Measurements from ENCODE around the gene KRTAP2-3. TPM values are rescaled to one million over a fixed set of nuclear protein-coding genes. Genes with fewer than 3 reads are reported as not detected.
"Not testable (repeated sequence)": the region's sequence is repeated elsewhere in the genome, so short reads cannot be mapped to it uniquely, and the experiment has no call there.

KRTAP2-3 gene
- total RNA-seq, 2 donors from 2014 or later, result not detected

DNA sequence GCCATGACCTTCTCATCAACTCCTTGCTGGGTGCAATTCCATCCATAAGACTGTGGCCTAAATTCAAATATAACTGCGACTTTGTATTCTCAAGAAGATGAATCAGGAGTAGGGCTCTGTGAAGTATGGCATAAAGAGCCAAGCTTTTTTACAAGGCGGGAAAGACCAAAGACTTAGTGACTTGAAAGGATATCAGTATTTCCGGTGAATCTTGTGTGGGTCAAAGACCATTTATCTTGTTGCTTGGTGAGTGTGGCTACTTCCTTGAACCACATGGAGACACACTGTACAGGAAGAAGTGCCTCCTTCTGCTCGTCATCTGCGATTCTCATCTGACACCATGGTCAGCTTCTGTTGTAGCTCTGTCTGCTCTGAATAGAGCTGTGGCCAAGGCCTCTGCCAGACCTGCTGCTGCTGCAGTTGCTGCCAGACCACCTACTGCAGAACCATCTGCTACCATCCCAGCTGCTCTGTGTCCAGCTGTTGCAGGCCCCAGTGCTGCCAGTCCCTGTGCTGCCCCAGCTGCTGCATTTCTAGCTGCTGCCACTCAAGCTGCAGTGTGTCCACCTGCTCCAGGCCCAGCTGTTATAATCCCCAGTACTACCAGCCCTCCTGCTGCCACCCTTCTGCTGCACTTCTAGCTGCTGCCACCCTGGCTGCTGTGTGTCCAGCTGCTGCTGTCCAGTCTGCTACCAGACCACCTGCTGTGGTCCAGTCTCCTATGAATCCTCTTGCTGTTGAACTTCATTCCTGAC lies 11.9 kb upstream of the KRTAP2-3 start:
- intact Hi-C loops (cut with DNase I), result no loop called here
- no peak for DNase-seq (ENCODE audit: low spot score)

DNA sequence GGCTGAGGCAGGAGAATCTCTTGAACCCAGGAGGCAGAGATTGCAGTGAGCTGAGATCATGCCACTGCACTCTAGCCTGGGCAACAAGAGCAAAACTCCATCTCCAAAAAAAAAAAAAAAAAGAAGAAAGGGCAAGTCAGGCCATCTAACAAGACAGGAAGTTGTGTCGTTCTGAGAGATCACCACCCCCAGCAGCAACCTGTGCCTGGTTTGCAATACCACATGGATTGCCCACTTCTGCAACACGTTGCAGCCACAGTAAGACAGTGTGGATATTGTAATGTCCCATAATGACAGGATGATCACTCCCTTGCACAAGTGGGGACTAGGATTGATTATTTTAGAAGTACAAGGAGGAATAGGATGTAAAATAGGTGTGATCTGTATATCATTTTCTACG lies 9.1 kb upstream of the KRTAP2-3 start:
- intact Hi-C loops (cut with DNase I), result no loop called here
- DNase-seq (ENCODE audit: low spot score), result no peak

DNA sequence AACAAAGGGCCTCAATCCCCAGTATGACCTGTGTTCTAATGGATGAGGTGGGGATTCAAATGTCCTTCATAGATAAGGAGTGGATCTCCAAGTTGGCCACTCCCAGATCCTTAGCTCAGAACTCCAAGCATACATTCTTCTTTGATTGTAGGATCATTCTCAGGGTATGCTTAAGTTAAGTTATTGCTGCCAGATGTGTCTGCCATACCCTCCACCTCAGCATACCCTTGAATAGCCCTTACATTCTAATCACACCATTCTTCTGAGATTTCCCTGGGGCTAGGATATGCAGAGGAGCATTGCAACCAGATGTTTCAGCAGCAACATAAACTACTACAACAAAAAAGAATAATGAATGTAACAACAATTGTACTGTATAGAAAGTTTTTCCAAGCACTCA lies 7.4 kb upstream of the KRTAP2-3 start:
- no peak for DNase-seq (ENCODE audit: low spot score)
- intact Hi-C loops (cut with DNase I), result no loop called here

DNA sequence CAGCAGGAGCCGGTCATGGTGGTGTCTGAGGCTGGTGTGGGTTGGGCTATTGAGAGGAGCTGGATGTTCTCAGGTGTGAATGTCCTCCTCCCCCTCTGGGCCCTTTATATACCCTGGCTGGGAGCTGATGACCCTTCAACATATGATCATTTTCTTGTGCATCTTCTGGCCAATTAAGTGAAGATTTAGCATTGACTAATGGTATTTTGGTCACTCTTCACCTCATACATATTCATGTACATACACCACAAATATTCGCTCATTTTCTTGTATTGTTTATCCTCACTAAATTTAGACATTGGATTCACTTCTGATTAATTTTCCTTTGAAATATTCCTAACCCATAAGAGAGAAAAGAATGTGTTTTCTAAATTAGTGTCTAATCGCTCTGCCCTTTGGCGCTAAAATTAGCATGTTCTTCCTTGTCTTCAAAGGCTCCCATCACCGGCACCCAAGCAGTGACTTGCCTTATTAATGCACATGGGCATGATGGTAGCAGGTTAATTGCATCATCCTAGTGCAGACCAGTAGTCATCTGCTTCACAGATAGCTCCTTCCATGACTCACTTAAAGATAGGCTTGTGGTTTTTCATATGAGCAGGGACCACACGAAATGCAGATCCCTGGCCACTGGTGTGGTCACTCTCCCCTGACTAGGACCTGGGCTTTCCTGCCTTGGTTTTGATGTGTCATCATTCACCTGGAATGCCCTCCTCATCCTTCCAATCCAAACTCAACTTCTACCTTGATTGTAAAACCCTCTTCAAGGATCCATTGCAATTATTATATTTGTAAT lies 6.1 kb upstream of the KRTAP2-3 start, which contains the start of gene KRTAP2-4:
KRTAP2-4 (minus strand) TSS at position 51 of the 796 bp plus-strand sequence; CDS start at position 17, 34 bp downstream.
- DNase-seq (ENCODE audit: low spot score), result no peak
- intact Hi-C loops (cut with DNase I), result no loop called here

DNA sequence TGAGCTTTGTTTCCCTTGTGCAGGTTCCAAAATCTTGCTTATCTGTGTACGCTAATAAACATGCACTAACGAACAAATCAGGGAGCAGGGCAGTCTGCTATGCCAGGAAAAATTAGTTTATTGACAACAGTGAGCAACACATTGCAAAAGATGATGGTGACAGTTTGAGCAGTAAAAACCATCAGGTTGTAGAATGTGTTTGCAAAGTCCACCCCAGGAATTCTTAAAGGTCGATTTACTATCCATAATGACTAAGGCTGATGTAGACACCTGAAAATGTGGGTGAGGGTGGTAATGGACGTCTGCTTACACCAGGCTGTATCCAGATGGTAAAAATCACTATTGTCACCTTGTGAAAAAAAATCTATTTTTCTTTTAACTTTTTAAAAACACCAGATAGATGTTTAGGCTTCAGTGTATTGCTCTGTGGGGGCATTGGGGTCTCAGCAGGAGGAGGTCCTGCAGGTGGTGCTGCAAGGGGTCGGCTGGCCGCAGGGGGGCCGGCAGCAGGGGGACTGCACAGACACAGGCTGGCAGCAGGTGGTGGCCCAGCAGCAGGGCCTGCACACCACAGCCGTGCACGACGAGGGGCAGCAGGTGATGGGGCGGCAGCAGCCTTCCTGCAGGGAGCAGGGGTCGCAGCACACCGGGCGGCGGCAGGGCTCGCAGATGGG lies 5.2 kb upstream of the KRTAP2-3 start:
- intact Hi-C loops (cut with DNase I); DNase-seq (ENCODE audit: low spot score): not testable (repeated sequence)

GRCh38 chr17:41064301-41064700 lies 4.4 kb upstream of the KRTAP2-3 start:
- no peak for DNase-seq (ENCODE audit: low spot score)
- intact Hi-C loops (cut with DNase I), result no loop called here

DNA sequence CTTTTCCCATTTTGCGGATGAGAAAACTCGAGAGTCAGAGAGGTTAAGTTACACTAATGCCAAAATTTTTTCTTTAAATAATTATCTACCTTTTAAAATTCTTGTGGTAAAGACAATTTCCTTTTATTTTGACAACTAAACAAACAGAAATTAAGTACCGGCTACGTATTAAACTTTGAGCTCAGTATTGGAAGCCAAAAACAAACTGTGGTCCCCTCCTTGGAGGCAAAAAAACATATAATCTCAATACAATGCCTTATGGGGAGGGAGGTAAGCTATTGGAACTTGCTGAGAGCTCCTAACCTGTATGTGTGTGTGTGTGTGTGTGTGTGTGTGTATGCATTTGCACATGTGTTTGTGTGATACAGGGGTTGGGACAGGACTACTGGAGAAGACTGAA lies 3.5 kb upstream of the KRTAP2-3 start:
- no peak for DNase-seq (ENCODE audit: low spot score)
- intact Hi-C loops (cut with DNase I), result no loop called here

- intact Hi-C loops (cut with DNase I), result no loop called here
- DNase-seq (ENCODE audit: low spot score), result no peak
Observed at GRCh38 chr17:41061964-41062363, 2.0 kb upstream of the KRTAP2-3 start.

DNA sequence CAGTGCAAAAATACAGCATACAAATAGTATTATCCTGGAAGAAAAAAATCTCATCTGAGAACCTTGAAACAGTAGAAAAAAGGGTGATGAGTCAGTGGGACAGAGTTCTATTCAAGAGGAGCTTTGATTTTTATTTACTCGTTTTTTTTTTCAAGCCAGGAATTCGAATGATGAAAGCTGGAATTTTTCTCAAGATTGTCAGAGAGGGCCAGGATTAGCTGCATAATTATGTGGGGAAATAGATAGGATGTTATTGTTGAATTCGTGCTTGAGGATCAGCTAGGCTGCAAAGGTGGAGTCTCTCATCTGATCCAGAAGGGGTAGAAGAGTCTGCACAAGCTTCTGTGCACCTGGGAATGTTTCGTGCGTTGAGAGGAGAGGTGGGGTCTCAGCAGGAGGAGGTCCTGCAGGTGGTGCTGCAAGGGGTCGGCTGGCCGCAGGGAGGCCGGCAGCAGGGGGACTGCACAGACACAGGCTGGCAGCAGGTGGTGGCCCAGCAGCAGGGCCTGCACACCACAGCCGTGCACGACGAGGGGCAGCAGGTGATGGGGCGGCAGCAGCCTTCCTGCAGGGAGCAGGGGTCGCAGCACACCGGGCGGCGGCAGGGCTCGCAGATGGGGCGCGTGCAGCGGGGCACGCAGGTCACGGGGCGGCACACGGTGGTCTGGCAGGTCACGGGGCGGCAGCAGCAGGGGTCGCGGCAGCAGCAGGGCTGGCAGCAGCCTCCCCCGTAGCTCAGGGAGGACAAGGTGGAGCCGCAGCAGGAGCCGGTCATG lies 450 bp downstream of the KRTAP2-3 start:
- DNase-seq (ENCODE audit: low spot score); intact Hi-C loops (cut with DNase I): not testable (repeated sequence)

DNA sequence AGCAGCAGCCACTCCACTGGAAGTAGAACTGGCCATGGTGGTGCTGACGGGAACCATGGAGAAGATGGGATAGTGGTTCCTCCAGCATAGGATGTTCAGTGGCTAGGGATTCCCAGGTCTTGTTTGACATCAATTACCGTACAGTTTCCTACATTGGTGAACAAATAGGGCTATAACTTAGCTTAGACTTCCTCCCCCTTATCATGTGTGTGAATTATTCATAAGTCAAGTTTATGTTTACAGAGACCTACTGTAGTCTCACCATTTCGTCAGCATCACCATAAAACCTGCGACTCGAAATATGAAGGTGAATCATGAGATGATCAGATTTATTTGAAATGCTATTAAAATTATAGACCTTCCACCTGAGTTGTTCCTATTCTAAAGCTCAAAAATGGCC lies 1.2 kb downstream of the KRTAP2-3 start:
- DNase-seq (ENCODE audit: low spot score), result no peak
- intact Hi-C loops (cut with DNase I), result no loop called here

GRCh38 chr17:41057547-41057946 lies 2.4 kb downstream of the KRTAP2-3 start:
- intact Hi-C loops (cut with DNase I), result no loop called here
- DNase-seq (ENCODE audit: low spot score), result no peak

DNA sequence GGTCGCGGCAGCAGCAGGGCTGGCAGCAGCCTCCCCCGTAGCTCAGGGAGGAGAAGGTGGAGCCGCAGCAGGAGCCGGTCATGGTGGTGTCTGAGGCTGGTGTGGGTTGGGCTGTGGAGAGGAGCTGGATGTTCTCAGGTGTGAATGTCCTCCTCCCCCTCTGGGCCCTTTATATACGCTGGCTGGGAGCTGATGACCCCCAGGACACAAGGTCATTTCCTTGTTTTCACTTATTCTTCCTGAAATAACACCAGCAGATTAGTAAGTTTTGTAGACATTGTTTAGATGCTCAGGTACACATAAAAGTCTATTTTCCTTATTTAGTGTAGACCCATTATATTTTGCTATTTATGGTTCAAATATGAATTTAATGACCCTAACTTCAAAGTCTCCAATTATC lies 4.8 kb downstream of the KRTAP2-3 start, which contains the start of gene KRTAP2-2:
KRTAP2-2 (minus strand) TSS at position 101 of the 400 bp plus-strand sequence; CDS start at position 82, 19 bp downstream.
- DNase-seq (ENCODE audit: low spot score); intact Hi-C loops (cut with DNase I): not testable (repeated sequence)

DNA sequence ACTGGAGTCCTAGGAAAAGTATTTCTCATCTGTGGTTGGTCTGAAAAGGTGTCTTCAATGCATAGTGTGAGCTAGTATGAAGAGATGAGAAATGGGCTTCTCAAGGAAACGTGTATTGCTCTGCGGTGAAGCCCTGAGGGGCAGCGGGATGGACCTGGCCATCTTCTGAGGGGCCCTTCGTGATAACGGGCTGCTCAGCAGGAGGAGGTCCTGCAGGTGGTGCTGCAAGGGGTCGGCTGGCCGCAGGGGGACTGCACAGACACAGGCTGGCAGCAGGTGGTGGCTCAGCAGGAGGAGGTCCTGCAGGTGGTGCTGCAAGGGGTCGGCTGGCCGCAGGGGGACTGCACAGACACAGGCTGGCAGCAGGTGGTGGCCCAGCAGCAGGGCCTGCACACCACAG lies 5.4 kb downstream of the KRTAP2-3 start:
- intact Hi-C loops (cut with DNase I); DNase-seq (ENCODE audit: low spot score): not testable (repeated sequence)

DNA sequence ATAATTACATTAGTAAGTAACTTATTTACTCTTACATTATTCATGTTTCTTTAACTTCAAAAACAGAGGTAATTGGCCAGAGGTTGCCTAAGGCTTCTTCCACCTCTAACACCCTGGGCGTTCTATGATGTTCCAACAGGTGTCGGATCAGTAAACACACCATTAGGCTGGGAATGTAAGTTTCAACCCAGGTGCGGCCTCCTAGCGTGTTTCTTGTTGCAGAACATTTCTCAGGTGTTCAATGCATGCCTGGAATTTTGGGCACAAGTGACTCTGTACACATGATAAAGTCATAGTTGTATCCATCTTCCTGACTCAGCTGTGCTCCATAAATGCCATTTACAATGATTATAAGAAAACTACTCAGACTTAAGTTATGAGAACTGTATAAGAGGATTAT lies 5.9 kb downstream of the KRTAP2-3 start:
- DNase-seq (ENCODE audit: low spot score), result no peak
- intact Hi-C loops (cut with DNase I), result no loop called here

DNA sequence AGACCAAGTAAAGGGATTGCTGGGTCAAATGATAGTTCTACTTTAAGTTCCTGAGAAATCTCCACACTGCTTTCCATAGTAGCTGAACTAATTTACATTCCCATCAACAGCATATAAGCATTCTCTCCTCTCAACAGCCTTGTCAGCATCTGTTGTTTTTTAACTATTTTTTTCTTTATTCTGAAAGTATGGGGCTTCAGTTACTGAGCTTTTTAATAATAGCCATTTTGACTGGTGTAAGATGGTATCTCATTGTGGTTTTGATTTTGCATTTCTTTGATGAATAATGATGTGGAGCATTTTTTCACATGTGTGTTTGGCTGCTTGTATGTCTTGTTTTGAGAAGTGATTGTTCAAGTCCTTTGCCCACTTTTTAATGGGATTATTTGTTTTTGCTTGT lies 7.3 kb downstream of the KRTAP2-3 start:
- DNase-seq (ENCODE audit: low spot score), result no peak
- intact Hi-C loops (cut with DNase I), result no loop called here

DNA sequence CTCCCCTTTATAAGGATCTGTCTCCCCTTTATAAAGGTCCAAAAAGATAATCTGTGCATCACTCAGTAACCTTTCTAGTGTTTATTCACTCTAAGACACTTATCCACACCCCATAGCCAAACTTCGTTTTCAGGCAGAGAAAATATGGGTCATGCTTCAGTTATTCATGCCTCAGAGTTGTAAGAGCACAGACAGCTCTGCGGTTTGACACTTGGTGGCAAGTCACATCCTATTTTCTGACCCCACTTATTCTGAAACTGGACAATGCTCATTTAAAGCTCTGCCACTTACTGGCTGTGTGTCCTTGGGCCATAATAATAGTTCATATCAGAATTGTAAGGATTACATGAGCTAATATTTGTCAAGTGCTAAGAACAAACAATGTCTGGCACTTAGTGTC lies 10.8 kb downstream of the KRTAP2-3 start:
- intact Hi-C loops (cut with DNase I), result no loop called here
- DNase-seq (ENCODE audit: low spot score), result no peak

- no peak for DNase-seq (ENCODE audit: low spot score)
- intact Hi-C loops (cut with DNase I), result no loop called here
Observed at GRCh38 chr17:41048441-41048840, 11.5 kb downstream of the KRTAP2-3 start.

DNA sequence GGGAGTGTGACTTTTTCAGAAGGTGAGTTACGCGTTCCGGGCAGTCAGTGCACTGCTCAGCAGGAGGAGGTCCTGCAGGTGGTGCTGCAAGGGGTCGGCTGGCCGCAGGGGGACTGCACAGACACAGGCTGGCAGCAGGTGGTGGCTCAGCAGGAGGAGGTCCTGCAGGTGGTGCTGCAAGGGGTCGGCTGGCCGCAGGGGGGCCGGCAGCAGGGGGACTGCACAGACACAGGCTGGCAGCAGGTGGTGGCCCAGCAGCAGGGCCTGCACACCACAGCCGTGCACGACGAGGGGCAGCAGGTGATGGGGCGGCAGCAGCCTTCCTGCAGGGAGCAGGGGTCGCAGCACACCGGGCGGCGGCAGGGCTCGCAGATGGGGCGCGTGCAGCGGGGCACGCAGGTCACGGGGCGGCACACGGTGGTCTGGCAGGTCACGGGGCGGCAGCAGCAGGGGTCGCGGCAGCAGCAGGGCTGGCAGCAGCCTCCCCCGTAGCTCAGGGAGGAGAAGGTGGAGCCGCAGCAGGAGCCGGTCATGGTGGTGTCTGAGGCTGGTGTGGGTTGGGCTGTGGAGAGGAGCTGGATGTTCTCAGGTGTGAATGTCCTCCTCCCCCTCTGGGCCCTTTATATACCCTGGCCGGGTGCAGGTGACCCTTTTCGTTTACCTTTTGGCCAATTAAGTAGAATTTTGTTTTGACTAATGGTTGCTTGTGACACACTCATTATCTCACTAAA lies 13.0 kb downstream of the KRTAP2-3 start, which contains the start of gene KRTAP2-1:
KRTAP2-1 (minus strand) TSS at position 582 of the 731 bp plus-strand sequence; CDS start at position 533, 49 bp downstream.
- DNase-seq (ENCODE audit: low spot score); intact Hi-C loops (cut with DNase I): not testable (repeated sequence)
